ENCODE results near the gene FBLN2. TPM values are rescaled to one million over a fixed set of nuclear protein-coding genes. Genes with fewer than 3 reads are reported as not detected.
A peak's percentile ranks its signal among the peaks of the same experiment; 100 is the strongest.

Gene FBLN2
- total RNA-seq, 1 experiment from 2014 or later = 36.7 TPM

GRCh38 chr3:13526626-13526949, 22.3 kb upstream of the FBLN2 start:
- H3K4me1 Mint-ChIP-seq (ENCODE audit: low read depth, unreplicated experiment) = peaks cover 12% of the 10 kb centered on the region
- no peak for TF ChIP-seq CTCF (IDR thresholded peaks at IDR 0.05; ENCODE audit: insufficient read depth in 1 of 2, low read depth in 1 of 2, low read length in 1 of 2, severe bottlenecking in 1 of 2, unreplicated experiment in 1 of 2)
- no peak overlapping the region for H3K27ac Mint-ChIP-seq (ENCODE audit: unreplicated experiment)
- no peaks in the 10 kb centered on the region for H3K27me3 Mint-ChIP-seq (ENCODE audit: insufficient read depth, unreplicated experiment)
- ChIA-PET POLR2A (no interaction called here), CTCF (no interaction called here)
- no TSS peak for BruUV-seq (replicated peaks)
- H3K36me3 Mint-ChIP-seq (ENCODE audit: insufficient read depth, unreplicated experiment) = no peaks in the 10 kb centered on the region
- no peaks in the 10 kb centered on the region for H3K27me3 ChIP-seq (replicated peaks; ENCODE audit: control insufficient read depth, insufficient read depth, low read length)
- H3K4me1 ChIP-seq = peaks cover 9% of the 10 kb centered on the region; the same call in 1 of the 2 replicates
- H3K4me3 ChIP-seq (ENCODE audit: low read depth, low read length) = no peak overlapping the region
- H3K9me3 Mint-ChIP-seq (ENCODE audit: unreplicated experiment) = peaks cover 15% of the 10 kb centered on the region
- DNase-seq = no peak
- intact Hi-C loops (cut with micrococcal nuclease; ENCODE audit: unreplicated experiment) = no loop called here
- H3K36me3 ChIP-seq (ENCODE audit: control insufficient read depth, insufficient read depth, low read length) = no peaks in the 10 kb centered on the region
- H3K4me3 Mint-ChIP-seq (ENCODE audit: unreplicated experiment) = no peak overlapping the region
- no peaks in the 10 kb centered on the region for H3K9me3 ChIP-seq

- Histone ChIP-seq H3K4me1 (peaks cover 9% of the 10 kb centered on the region; the same call in 1 of the 2 replicates), H3K4me3 (ENCODE audit: low read depth, low read length) (no peak overlapping the region), H3K9me3 (no peaks in the 10 kb centered on the region), H3K36me3 (ENCODE audit: control insufficient read depth, insufficient read depth, low read length) (no peaks in the 10 kb centered on the region), H3K27me3 (replicated peaks; ENCODE audit: control insufficient read depth, insufficient read depth, low read length) (no peaks in the 10 kb centered on the region)
- peaks cover 12% of the 10 kb centered on the region for H3K4me1 Mint-ChIP-seq (ENCODE audit: low read depth, unreplicated experiment)
- TF ChIP-seq CTCF (IDR thresholded peaks at IDR 0.05; ENCODE audit: insufficient read depth in 1 of 2, low read depth in 1 of 2, low read length in 1 of 2, severe bottlenecking in 1 of 2, unreplicated experiment in 1 of 2) = peak in 1 of 2 experiments; percentile 22
- POLR2A ChIA-PET = no interaction called here
- intact Hi-C loops (cut with micrococcal nuclease; ENCODE audit: unreplicated experiment) = no loop called here
- no peaks in the 10 kb centered on the region for H3K36me3 Mint-ChIP-seq (ENCODE audit: insufficient read depth, unreplicated experiment)
- CTCF ChIA-PET = interaction anchor here (0.6 to 1.5 kb wide), 4 partner anchors 8 to 123 kb away, joined by 3 to 4 read pairs (median 3); no protein-coding TSS in a partner anchor
- H3K9me3 Mint-ChIP-seq (ENCODE audit: unreplicated experiment) = no peaks in the 10 kb centered on the region
- DNase-seq = peak in 1 of 2 experiments; percentile 57
- no peak overlapping the region for H3K27ac Mint-ChIP-seq (ENCODE audit: unreplicated experiment)
- no TSS peak for BruUV-seq (replicated peaks)
- H3K27me3 Mint-ChIP-seq (ENCODE audit: insufficient read depth, unreplicated experiment) = no peaks in the 10 kb centered on the region
- H3K4me3 Mint-ChIP-seq (ENCODE audit: unreplicated experiment) = no peak overlapping the region
Measured at GRCh38 chr3:13528217-13528867, 20.6 kb upstream of the FBLN2 start.

GRCh38 chr3:13529196-13530112, 19.5 kb upstream of the FBLN2 start:
- intact Hi-C loops (cut with micrococcal nuclease; ENCODE audit: unreplicated experiment) = no loop called here
- H3K4me1 Mint-ChIP-seq (ENCODE audit: low read depth, unreplicated experiment) = peaks cover 12% of the 10 kb centered on the region
- H3K9me3 ChIP-seq = no peaks in the 10 kb centered on the region
- H3K27ac Mint-ChIP-seq (ENCODE audit: unreplicated experiment) = no peak overlapping the region
- H3K27me3 Mint-ChIP-seq (ENCODE audit: insufficient read depth, unreplicated experiment) = no peaks in the 10 kb centered on the region
- BruUV-seq (replicated peaks) = no TSS peak
- no peak overlapping the region for H3K4me3 Mint-ChIP-seq (ENCODE audit: unreplicated experiment)
- DNase-seq = no peak
- H3K4me3 ChIP-seq (ENCODE audit: low read depth, low read length) = no peak overlapping the region
- H3K36me3 ChIP-seq (ENCODE audit: control insufficient read depth, insufficient read depth, low read length) = no peaks in the 10 kb centered on the region
- POLR2A ChIA-PET = no interaction called here
- H3K27me3 ChIP-seq (replicated peaks; ENCODE audit: control insufficient read depth, insufficient read depth, low read length) = no peaks in the 10 kb centered on the region
- CTCF ChIA-PET = interaction anchor here (0.6 to 1.5 kb wide), 2 partner anchors 26 to 66 kb away, joined by 3 read pairs; no protein-coding TSS in a partner anchor
- H3K4me1 ChIP-seq = peaks cover 9% of the 10 kb centered on the region; the same call in 1 of the 2 replicates
- no peaks in the 10 kb centered on the region for H3K9me3 Mint-ChIP-seq (ENCODE audit: unreplicated experiment)
- no peak for TF ChIP-seq CTCF (IDR thresholded peaks at IDR 0.05; ENCODE audit: insufficient read depth in 1 of 2, low read depth in 1 of 2, low read length in 1 of 2, severe bottlenecking in 1 of 2, unreplicated experiment in 1 of 2)
- no peaks in the 10 kb centered on the region for H3K36me3 Mint-ChIP-seq (ENCODE audit: insufficient read depth, unreplicated experiment)
